ENCODE results near the gene ZFYVE27.

- TF ChIP-seq EZH2 (IDR thresholded peaks at IDR 0.05; ENCODE audit: insufficient read depth, poor library complexity, severe bottlenecking): no peak
- TF ChIP-seq EZH2phosphoT487 (IDR thresholded peaks at IDR 0.05; ENCODE audit: insufficient read depth, low read depth): no peak
Measured at GRCh38 chr10:97759158-97759887, 22.4 kb downstream of the ZFYVE27 start.

All from GM23248 (cell line).